Mesenchymal stem cell (in vitro differentiated cells and primary cell): ENCODE data around the gene EMP1.
A peak's percentile ranks its signal among the peaks of the same experiment; 100 is the strongest.
"Not testable (repeated sequence)": the region's sequence is repeated elsewhere in the genome, so short reads cannot be mapped to it uniquely, and the experiment has no call there.

ENCODE experiments used
- DNase-seq: peaks from one replicate; pipeline ENCODE4 v3.0.0-alpha.2; 2013
- H2AFZ ChIP-seq: one replicate; pipeline ENCODE4 v1.6.1; 2013; ENCODE audit warnings: low read depth, mild to moderate bottlenecking, control low read depth, inconsistent platforms, low read length, moderate library complexity
- H2AK5ac ChIP-seq: 2 replicates; pipeline ENCODE4 v1.6.1; 2013; ENCODE audit warnings: low read length, moderate library complexity, mild to moderate bottlenecking, inconsistent platforms; ENCODE audit not compliant: severe bottlenecking
- H2BK120ac ChIP-seq: one replicate; pipeline ENCODE4 v1.6.1; 2013; ENCODE audit warnings: low read depth, mild to moderate bottlenecking, inconsistent platforms, low read length, moderate library complexity
- H2BK12ac ChIP-seq, 2 experiments: one replicate each; pipeline ENCODE4 v1.6.1; 2013; ENCODE audit warnings: inconsistent platforms in 2 of 2, low read length in 2 of 2, mild to moderate bottlenecking in 2 of 2, moderate library complexity in 2 of 2, control low read depth in 1 of 2
- H2BK15ac ChIP-seq: one replicate; pipeline ENCODE4 v1.6.1; 2013; ENCODE audit warnings: mild to moderate bottlenecking, low read depth, inconsistent platforms; ENCODE audit not compliant: poor library complexity, severe bottlenecking
- H2BK5ac ChIP-seq: 2 replicates; pipeline ENCODE4 v1.6.1; 2013; ENCODE audit warnings: low read depth, mild to moderate bottlenecking, low read length, control low read depth, inconsistent platforms; ENCODE audit not compliant: poor library complexity, severe bottlenecking
- H3K14ac ChIP-seq, 2 experiments: one replicate each; pipeline ENCODE4 v1.6.1; 2013; ENCODE audit warnings: inconsistent platforms in 2 of 2, low read length in 2 of 2, control low read depth in 1 of 2, mild to moderate bottlenecking in 1 of 2, moderate library complexity in 1 of 2
- H3K18ac ChIP-seq, 2 experiments: one replicate each; pipeline ENCODE4 v1.6.1; 2013; ENCODE audit warnings: inconsistent platforms in 2 of 2, low read length in 2 of 2, control low read depth in 1 of 2, low read depth in 1 of 2, mild to moderate bottlenecking in 1 of 2
- H3K23ac ChIP-seq, 2 experiments: one replicate each; pipeline ENCODE4 v1.6.1; 2013; ENCODE audit warnings: inconsistent platforms in 2 of 2, low read length in 2 of 2, mild to moderate bottlenecking in 2 of 2, moderate library complexity in 2 of 2, control low read depth in 1 of 2
- H3K27ac ChIP-seq: 2 replicates; pipeline ENCODE4 v1.5.1; 2013; ENCODE audit warnings: mild to moderate bottlenecking, moderate library complexity, low read length, control low read depth, inconsistent platforms; ENCODE audit not compliant: poor library complexity, severe bottlenecking
- H3K27me3 ChIP-seq, 2 experiments: 2 replicates each; pipeline versions ENCODE4 v1.6.1 to v1.7.0; 2013; ENCODE audit warnings: low read length in 2 of 2, mild to moderate bottlenecking in 2 of 2, moderate library complexity in 2 of 2, control low read depth in 1 of 2, inconsistent platforms in 1 of 2; ENCODE audit not compliant: control insufficient read depth in 1 of 2, insufficient read depth in 1 of 2
- H3K36me3 ChIP-seq, 2 experiments: 2 replicates each; pipeline versions ENCODE4 v1.6.1 to v1.7.0; 2013; ENCODE audit warnings: low read length in 2 of 2, control low read depth in 1 of 2, inconsistent platforms in 1 of 2, low read depth in 1 of 2, mild to moderate bottlenecking in 1 of 2; ENCODE audit not compliant: insufficient read depth in 2 of 2, control insufficient read depth in 1 of 2
- H3K4ac ChIP-seq, 2 experiments: one replicate each; pipeline ENCODE4 v1.6.1; 2013; ENCODE audit warnings: inconsistent platforms in 2 of 2, low read length in 2 of 2, mild to moderate bottlenecking in 2 of 2, moderate library complexity in 2 of 2, control low read depth in 1 of 2, low read depth in 1 of 2
- H3K4me1 ChIP-seq: 2 replicates; pipeline ENCODE4 v1.6.1; 2013; ENCODE audit warnings: low read depth, low read length, control low read depth; ENCODE audit not compliant: control insufficient read depth, insufficient read depth
- H3K4me2 ChIP-seq: 2 replicates; pipeline ENCODE4 v1.6.1; 2013; ENCODE audit warnings: low read length, mild to moderate bottlenecking, inconsistent platforms; ENCODE audit not compliant: poor library complexity, severe bottlenecking
- H3K4me3 ChIP-seq, 2 experiments: 2 replicates each; pipeline versions ENCODE4 v1.5.1 to v1.7.0; 2013; ENCODE audit warnings: low read length in 2 of 2, mild to moderate bottlenecking in 2 of 2, control low read depth in 1 of 2, low read depth in 1 of 2; ENCODE audit not compliant: insufficient read depth in 1 of 2
- H3K79me1 ChIP-seq: replicated peaks from 2 replicates; pipeline ENCODE4 v1.6.1; 2013; ENCODE audit warnings: mild to moderate bottlenecking, control low read depth, low read length, inconsistent platforms; ENCODE audit not compliant: poor library complexity, severe bottlenecking
- H3K9ac ChIP-seq: 2 replicates; pipeline ENCODE4 v1.7.0; 2013; ENCODE audit warnings: mild to moderate bottlenecking, low read length, moderate library complexity
- H3K9me3 ChIP-seq: 2 replicates; pipeline ENCODE4 v1.7.0; 2013; ENCODE audit warnings: mild to moderate bottlenecking, low read length; ENCODE audit not compliant: control insufficient read depth
- H4K8ac ChIP-seq: one replicate; pipeline ENCODE4 v1.6.1; 2013; ENCODE audit warnings: inconsistent platforms, mild to moderate bottlenecking, low read length, moderate library complexity
- H4K91ac ChIP-seq: one replicate; pipeline ENCODE4 v1.6.1; 2013; ENCODE audit warnings: mild to moderate bottlenecking, low read length, inconsistent platforms
- WGBS: methylation state at CpG from one replicate; pipeline ENCODE4 v1.1.7; 2013; ENCODE audit warnings: mixed read lengths; 5-methylcytosine and 5-hydroxymethylcytosine counted together

The EMP1 gene

GRCh38 chr12:13258717-13259119 is 62.2 kb downstream of the EMP1 start:
- H3K9me3 ChIP-seq: no peaks in the 10 kb centered on the region
- DNase-seq: no peak
- no peak overlapping the region for H4K8ac ChIP-seq
- no peak overlapping the region for H3K9ac ChIP-seq
- no peak overlapping the region for H3K27ac ChIP-seq
- H3K4me3 ChIP-seq: no peak overlapping the region
- 44% methylated on average over 3 of the region's 3 CpGs for WGBS
- H2BK5ac ChIP-seq: no peak overlapping the region
- no peak overlapping the region for H2AFZ ChIP-seq
- no peak overlapping the region for H2BK15ac ChIP-seq
- H3K79me1 ChIP-seq: no peaks in the 10 kb centered on the region
- peaks cover 3% of the 10 kb centered on the region for H3K4me1 ChIP-seq
- no peak overlapping the region for H3K14ac ChIP-seq
- H4K91ac ChIP-seq: no peak overlapping the region
- H3K36me3 ChIP-seq: no peaks in the 10 kb centered on the region
- H3K4ac ChIP-seq: no peak overlapping the region
- no peak overlapping the region for H3K4me2 ChIP-seq
- no peak overlapping the region for H2AK5ac ChIP-seq
- H3K18ac ChIP-seq: no peak overlapping the region
- H3K27me3 ChIP-seq: peaks cover 0 to 7% of the 10 kb centered on the region in 2 experiments
- H2BK120ac ChIP-seq: no peak overlapping the region
- H3K23ac ChIP-seq: no peak overlapping the region
- peak overlapping the region in 1 of 2 experiments; percentile 11 for H2BK12ac ChIP-seq

- H3K27me3 ChIP-seq, H3K18ac ChIP-seq, DNase-seq, H2BK5ac ChIP-seq, H3K4me3 ChIP-seq, H3K23ac ChIP-seq, H3K9ac ChIP-seq, H2AK5ac ChIP-seq, H3K4ac ChIP-seq, H3K36me3 ChIP-seq, H3K14ac ChIP-seq, H3K27ac ChIP-seq, H2BK15ac ChIP-seq, H3K4me1 ChIP-seq, H4K8ac ChIP-seq, H2AFZ ChIP-seq, H3K79me1 ChIP-seq, H3K9me3 ChIP-seq, H2BK12ac ChIP-seq, H4K91ac ChIP-seq, H2BK120ac ChIP-seq, H3K4me2 ChIP-seq: not testable (repeated sequence)
- WGBS: 80% methylated on average over 5 of the region's 7 CpGs
Observed at GRCh38 chr12:13259625-13260024, 63.1 kb downstream of the EMP1 start.

GRCh38 chr12:13267826-13268225 is 71.3 kb downstream of the EMP1 start:
- not testable (repeated sequence) for H2BK12ac ChIP-seq, H3K9me3 ChIP-seq, H2BK15ac ChIP-seq, H3K36me3 ChIP-seq, H3K4me2 ChIP-seq, H2AFZ ChIP-seq, H2BK120ac ChIP-seq, H2BK5ac ChIP-seq, H4K8ac ChIP-seq, H4K91ac ChIP-seq, DNase-seq, H3K4me1 ChIP-seq, H3K18ac ChIP-seq, H3K79me1 ChIP-seq, H2AK5ac ChIP-seq, H3K23ac ChIP-seq, H3K4ac ChIP-seq, H3K9ac ChIP-seq, H3K4me3 ChIP-seq, H3K14ac ChIP-seq, H3K27ac ChIP-seq
- 66% methylated on average over 2 of the region's 3 CpGs for WGBS
- H3K27me3 ChIP-seq: peaks cover 0 to 15% of the 10 kb centered on the region in 2 experiments

GRCh38 chr12:13268581-13268980 is 72.1 kb downstream of the EMP1 start:
- WGBS: 93% methylated on average over 5 of the region's 6 CpGs
- no peak for DNase-seq

More at GRCh38 chr12:13268581-13268980, 72.1 kb downstream of the EMP1 start:
- Histone ChIP-seq H3K9ac (no peak overlapping the region), H3K4me1 (no peaks in the 10 kb centered on the region), H3K4me2 (no peak overlapping the region), H4K91ac (no peak overlapping the region), H2BK120ac (no peak overlapping the region), H3K4me3 (no peak overlapping the region), H3K79me1 (no peaks in the 10 kb centered on the region), H2AFZ (no peak overlapping the region), H3K4ac (no peak overlapping the region), H3K27me3 (peaks cover 0 to 15% of the 10 kb centered on the region in 2 experiments), H4K8ac (no peak overlapping the region), H3K27ac (no peak overlapping the region), H3K14ac (no peak overlapping the region), H3K36me3 (no peaks in the 10 kb centered on the region), H2BK12ac (no peak overlapping the region), H3K23ac (no peak overlapping the region), H3K9me3 (no peaks in the 10 kb centered on the region), H2BK5ac (no peak overlapping the region), H2BK15ac (no peak overlapping the region), H3K18ac (no peak overlapping the region), H2AK5ac (no peak overlapping the region)
